GM19035 (cell line): ENCODE results near the gene RIOK3.

ENCODE experiments used
- ATAC-seq: cut with Tn5 transposase; IDR thresholded peaks from one replicate; pipeline ENCODE4 v1.9.1; 2021; ENCODE audit not compliant: unreplicated experiment

The RIOK3 gene

GRCh38 chr18:23528580-23529472 lies 75.7 kb downstream of the RIOK3 start:
- ATAC-seq = no peak

GRCh38 chr18:23529604-23530003 lies 76.5 kb downstream of the RIOK3 start:
- no peak for ATAC-seq

- no peak for ATAC-seq
Measured at GRCh38 chr18:23530195-23530594, 77.1 kb downstream of the RIOK3 start.

- ATAC-seq = no peak
Measured at GRCh38 chr18:23531912-23532311, 78.8 kb downstream of the RIOK3 start.
